Kidney tubule cell (primary cell): ENCODE results near the gene GNPDA1.

Source experiments
- DNase-seq: peaks from one replicate; pipeline ENCODE4 v3.0.0-alpha.2; 2018; ENCODE audit warnings: low spot score

Gene GNPDA1

DNA sequence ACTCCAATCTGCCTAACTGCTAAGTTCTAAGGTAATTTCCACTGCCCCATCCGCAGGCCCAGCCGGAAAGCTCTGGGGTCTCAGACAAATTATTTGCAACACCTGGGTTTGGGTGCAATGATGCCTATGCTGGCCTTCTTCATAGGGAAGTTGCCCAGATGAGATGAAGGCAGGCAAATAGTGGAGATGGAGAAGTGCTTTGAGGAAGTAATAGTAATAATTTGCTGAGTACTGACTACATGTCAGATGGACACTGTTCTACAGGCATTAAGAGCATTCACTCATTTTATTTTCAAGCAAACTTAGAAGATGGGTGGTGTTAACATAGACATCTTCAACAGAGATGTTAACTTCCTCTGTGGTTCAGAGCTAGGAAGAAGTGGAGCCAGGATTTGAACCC lies 58.6 kb downstream of the GNPDA1 start:
- no peak for DNase-seq

DNA sequence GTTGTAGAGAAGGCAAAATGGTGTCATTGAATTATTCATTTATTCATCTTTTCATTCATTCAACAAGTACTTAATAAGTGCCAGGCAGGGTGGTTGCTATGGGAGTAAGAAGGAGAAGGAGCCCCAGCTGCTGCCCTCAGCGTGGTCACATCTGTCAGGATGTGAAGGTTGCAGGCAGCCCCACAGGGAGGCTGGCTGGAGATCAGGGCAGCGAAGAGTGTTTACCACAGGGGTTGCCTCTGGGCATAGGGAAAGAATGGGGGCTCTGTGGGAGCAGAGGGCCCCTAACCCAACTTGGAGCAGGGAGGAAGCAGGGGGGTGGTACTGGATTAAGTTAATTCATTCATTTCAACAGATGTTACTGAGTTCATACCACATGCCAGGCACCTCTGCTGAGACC lies 60.8 kb downstream of the GNPDA1 start:
- no peak for DNase-seq

DNA sequence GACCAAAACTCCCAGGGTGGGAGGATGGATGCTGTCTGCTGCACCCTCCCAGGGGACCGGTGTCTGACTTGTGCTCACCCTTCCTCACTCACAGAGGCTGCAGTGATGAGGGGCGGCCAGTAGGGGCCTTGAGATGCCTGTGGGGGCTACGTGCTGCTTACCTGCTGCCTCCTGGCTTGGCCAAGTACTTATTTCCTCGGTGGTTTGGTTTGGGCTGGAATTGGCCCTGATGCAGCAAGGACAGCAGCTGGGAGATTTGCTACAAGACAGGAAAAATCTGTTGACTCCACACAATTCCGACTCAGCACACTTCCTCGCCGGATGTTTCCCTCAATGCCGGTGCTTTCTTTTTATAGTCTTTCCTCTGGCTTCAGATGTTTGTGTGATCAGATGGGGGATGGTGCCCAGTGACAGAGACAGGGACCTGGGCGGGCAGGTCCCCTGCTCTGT lies 61.5 kb downstream of the GNPDA1 start:
- DNase-seq, result no peak
